Gastroesophageal sphincter (tissue), 3 donors: ENCODE results near the gene AKAP6.

Experiments
- POLR2A ChIP-seq, 2 donors: fragments of 450-650 bp; IDR thresholded peaks; one replicate each; pipeline ENCODE4 v1.6.1; 2017; ENCODE audit warnings: antibody characterized with exemption in 2 of 2, mild to moderate bottlenecking in 2 of 2, moderate library complexity in 1 of 2
- POLR2AphosphoS5 ChIP-seq: sonication (generic); formaldehyde crosslinking; IDR thresholded peaks from one replicate; pipeline ENCODE4 v1.6.1; 2017; ENCODE audit warnings: antibody characterized with exemption
- TF ChIP-seq, protein P1 (sequence below), 4 experiments: fragments of 200-600 bp in 2 of 4; fragments of 450-650 bp in 2 of 4; sonication (generic) in 1 of 4; IDR thresholded peaks; one replicate each; pipeline ENCODE4 v1.5.1; 2017 to 2019; ENCODE audit warnings: antibody characterized with exemption in 4 of 4, mild to moderate bottlenecking in 2 of 4, moderate library complexity in 2 of 4

DNA sequence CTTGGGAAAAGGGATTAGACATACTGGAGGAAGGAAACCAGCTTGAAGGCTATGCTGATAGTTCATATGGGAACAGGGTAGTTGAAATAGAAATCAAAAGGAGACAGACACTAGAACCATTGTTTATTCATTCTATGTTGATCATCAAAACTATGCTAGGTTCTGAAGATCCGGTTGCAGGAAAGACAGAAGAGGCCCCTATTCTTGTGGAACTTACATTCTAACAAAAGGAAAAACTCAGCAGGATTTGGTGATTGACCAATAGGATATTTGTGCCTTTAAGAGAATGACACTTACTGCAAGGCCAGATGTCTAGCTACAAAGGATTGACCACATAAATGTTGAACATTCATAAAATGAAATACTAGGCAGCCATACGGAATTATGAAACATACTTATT is 179.2 kb downstream of the AKAP6 start:
- TF ChIP-seq, protein P1, sequence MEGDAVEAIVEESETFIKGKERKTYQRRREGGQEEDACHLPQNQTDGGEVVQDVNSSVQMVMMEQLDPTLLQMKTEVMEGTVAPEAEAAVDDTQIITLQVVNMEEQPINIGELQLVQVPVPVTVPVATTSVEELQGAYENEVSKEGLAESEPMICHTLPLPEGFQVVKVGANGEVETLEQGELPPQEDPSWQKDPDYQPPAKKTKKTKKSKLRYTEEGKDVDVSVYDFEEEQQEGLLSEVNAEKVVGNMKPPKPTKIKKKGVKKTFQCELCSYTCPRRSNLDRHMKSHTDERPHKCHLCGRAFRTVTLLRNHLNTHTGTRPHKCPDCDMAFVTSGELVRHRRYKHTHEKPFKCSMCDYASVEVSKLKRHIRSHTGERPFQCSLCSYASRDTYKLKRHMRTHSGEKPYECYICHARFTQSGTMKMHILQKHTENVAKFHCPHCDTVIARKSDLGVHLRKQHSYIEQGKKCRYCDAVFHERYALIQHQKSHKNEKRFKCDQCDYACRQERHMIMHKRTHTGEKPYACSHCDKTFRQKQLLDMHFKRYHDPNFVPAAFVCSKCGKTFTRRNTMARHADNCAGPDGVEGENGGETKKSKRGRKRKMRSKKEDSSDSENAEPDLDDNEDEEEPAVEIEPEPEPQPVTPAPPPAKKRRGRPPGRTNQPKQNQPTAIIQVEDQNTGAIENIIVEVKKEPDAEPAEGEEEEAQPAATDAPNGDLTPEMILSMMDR (IDR thresholded peaks at IDR 0.05) = no peak
- TF ChIP-seq POLR2A (IDR thresholded peaks at IDR 0.05) = no peak
- no peak for TF ChIP-seq POLR2AphosphoS5
